Neural progenitor cell (in vitro differentiated cells): ENCODE results near the gene ARHGAP15.

Source experiments
- EZH2phosphoT487 ChIP-seq: fragments of 200-600 bp; sonication (generic); IDR thresholded peaks from 2 replicates; pipeline ENCODE4 v1.6.1; 2017; ENCODE audit warnings: antibody characterized with exemption
- TF ChIP-seq, protein P1 (sequence below): fragments of 200-600 bp; sonication (generic); IDR thresholded peaks from 2 replicates; pipeline ENCODE4 v1.5.1; 2017; ENCODE audit warnings: antibody characterized with exemption, mild to moderate bottlenecking

GRCh38 chr2:143347901-143348414 is 218.7 kb downstream of the ARHGAP15 start:
- TF ChIP-seq, protein P1, sequence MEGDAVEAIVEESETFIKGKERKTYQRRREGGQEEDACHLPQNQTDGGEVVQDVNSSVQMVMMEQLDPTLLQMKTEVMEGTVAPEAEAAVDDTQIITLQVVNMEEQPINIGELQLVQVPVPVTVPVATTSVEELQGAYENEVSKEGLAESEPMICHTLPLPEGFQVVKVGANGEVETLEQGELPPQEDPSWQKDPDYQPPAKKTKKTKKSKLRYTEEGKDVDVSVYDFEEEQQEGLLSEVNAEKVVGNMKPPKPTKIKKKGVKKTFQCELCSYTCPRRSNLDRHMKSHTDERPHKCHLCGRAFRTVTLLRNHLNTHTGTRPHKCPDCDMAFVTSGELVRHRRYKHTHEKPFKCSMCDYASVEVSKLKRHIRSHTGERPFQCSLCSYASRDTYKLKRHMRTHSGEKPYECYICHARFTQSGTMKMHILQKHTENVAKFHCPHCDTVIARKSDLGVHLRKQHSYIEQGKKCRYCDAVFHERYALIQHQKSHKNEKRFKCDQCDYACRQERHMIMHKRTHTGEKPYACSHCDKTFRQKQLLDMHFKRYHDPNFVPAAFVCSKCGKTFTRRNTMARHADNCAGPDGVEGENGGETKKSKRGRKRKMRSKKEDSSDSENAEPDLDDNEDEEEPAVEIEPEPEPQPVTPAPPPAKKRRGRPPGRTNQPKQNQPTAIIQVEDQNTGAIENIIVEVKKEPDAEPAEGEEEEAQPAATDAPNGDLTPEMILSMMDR: no peak
- no peak for TF ChIP-seq EZH2phosphoT487
